GM18508 (cell line): Measurements from ENCODE around the gene C1orf226.
A peak's percentile ranks its signal among the peaks of the same experiment; 100 is the strongest.
"Not testable (repeated sequence)": the region's sequence is repeated elsewhere in the genome, so short reads cannot be mapped to it uniquely, and the experiment has no call there.

Experiments used
- ATAC-seq: cut with Tn5 transposase; IDR thresholded peaks from one replicate; pipeline ENCODE4 v1.9.1; 2021; ENCODE audit warnings: moderate number of reproducible peaks; ENCODE audit not compliant: insufficient read depth, unreplicated experiment

Gene C1orf226, protein sequence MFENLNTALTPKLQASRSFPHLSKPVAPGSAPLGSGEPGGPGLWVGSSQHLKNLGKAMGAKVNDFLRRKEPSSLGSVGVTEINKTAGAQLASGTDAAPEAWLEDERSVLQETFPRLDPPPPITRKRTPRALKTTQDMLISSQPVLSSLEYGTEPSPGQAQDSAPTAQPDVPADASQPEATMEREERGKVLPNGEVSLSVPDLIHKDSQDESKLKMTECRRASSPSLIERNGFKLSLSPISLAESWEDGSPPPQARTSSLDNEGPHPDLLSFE

GRCh38 chr1:162381383-162381782 lies at the start of gene C1orf226:
TSS of gene C1orf226 (plus strand) at chr1:162381728. CDS start at chr1:162381902, 174 bp downstream.
- no peak for ATAC-seq

DNA sequence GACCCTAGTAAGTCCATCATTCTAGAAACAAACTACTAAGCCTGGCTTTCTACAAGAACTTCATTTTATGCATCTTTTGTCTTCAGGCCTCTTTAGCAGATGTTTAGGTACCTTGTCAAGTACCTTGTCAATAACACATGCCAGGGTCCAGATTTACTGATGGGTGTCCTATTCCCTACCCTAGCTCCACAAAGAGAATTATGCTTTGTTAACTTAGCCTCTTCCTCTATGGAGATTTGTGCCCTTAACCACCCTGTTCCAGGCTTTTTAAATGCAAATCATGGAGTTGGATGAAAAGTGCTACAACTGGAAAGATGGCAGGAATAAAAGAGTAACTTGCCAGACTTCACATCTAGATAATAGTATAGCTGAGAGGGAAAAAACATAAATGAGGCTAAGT lies 47.5 kb upstream of the C1orf226 start:
- no peak for ATAC-seq

GRCh38 chr1:162335126-162335525 lies 46.4 kb upstream of the C1orf226 start:
- no peak for ATAC-seq

- ATAC-seq = no peak
Observed at GRCh38 chr1:162336621-162337285, 44.8 kb upstream of the C1orf226 start.

- no peak for ATAC-seq
Observed at GRCh38 chr1:162342452-162342983, 39.0 kb upstream of the C1orf226 start.

DNA sequence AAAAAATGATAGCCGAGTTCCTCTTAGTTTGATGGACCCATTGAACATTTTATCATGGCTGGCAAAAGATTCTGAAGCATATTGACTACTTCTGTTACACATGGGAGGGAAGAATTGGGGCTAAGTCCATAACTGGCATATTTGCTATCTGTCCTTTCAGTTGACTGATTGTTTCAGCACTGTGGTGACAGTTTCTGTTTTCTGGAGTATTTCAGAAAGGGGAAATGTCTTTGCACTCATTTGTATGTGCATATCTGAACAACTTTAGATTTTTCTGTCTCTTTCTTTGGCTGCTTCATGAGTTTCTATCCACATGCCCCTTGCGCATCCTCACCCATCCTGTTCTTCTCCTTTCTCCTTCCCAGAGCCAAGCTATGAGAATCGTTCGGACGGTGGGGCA lies 38.1 kb upstream of the C1orf226 start:
- no peak for ATAC-seq

GRCh38 chr1:162347281-162347680 lies 34.2 kb upstream of the C1orf226 start:
- no peak for ATAC-seq

GRCh38 chr1:162349635-162350330 lies 31.7 kb upstream of the C1orf226 start:
- ATAC-seq = no peak

GRCh38 chr1:162351246-162351842 lies 30.2 kb upstream of the C1orf226 start:
- ATAC-seq = no peak

DNA sequence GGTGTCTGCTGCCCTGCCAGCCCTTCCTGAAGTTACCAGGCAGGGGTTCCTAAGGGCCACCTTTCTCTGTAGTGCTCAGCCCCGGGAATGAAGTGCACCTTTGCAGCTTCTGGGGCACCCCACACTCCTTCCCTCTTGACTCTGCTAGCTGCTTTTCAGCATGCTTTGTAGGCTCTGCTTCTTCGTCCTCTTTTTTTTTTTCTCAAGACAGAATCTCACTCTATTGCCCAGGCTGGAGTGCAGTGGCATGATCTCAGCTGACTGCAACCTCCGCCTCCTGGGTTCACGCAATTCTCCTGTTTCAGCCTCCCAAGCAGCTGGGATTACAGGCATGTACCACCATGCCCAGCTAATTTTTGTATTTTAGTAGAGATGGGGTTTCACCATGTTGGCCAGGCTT lies 29.7 kb upstream of the C1orf226 start:
- ATAC-seq = not testable (repeated sequence)

DNA sequence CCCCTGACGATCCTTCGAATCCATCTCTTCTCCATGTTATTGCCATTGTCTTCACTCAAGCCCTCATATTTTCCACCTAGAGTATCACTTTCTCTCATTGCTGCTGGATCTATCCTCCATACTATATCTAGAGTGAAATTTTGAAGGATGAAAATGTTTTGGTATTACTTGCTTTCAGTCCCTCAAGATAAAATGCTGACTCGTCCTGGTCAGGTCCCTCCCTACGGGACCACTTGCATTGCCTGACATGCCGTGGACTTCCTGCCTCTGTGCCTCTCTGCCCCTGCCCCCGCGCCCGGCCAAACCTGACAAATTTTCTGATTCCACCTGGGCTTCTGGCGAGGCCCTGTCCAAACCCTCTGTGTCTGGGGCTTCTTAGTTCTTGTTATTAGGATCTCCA lies 28.4 kb upstream of the C1orf226 start:
- no peak for ATAC-seq

DNA sequence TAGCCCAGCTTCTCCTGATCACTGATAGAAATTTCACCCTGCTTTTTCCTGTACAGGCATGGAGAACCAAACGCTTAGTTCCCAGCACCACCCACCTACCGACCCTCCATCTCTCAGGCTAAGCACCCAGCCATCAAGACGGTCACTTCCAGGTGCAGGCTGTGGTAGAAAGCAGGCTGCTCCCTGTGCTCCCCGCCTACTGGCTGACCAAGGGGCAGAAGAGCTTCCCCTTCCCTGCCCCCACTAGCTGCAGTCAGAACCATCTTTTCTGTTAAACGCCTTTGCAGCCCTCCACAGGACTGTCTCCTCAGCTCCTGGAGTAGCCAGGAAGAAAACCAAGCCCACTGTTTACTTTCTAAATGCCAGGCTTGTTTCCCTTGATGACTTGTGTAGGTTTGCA lies 27.8 kb upstream of the C1orf226 start:
- no peak for ATAC-seq

- no peak for ATAC-seq
Observed at GRCh38 chr1:162357681-162358266, 23.8 kb upstream of the C1orf226 start.

- no peak for ATAC-seq
Observed at GRCh38 chr1:162358928-162359327, 22.6 kb upstream of the C1orf226 start.

GRCh38 chr1:162359523-162360236 lies 21.8 kb upstream of the C1orf226 start:
- ATAC-seq = no peak

- ATAC-seq = no peak
Observed at GRCh38 chr1:162360237-162360873, 21.2 kb upstream of the C1orf226 start.

DNA sequence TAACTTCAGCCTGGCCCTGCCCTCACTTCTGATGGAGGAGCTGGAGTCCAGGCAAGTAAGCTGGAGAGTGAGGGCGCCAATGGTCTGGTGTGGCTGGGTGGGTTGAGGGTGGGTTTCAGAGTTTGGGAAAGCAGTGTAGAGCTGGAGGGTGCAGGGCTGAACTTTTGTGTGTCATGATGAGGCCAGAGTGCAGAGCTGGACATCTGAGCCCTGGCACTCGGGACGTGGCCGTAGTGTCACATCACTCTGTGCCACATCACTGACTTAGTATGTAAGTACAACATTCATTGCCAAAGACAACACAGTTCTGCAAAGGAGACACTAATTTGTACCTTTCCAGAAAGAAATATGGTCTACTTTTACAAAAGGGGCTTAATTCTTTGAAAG lies 20.7 kb upstream of the C1orf226 start:
- ATAC-seq = no peak

GRCh38 chr1:162361349-162361748 lies 20.2 kb upstream of the C1orf226 start:
- peak; percentile 27 for ATAC-seq

DNA sequence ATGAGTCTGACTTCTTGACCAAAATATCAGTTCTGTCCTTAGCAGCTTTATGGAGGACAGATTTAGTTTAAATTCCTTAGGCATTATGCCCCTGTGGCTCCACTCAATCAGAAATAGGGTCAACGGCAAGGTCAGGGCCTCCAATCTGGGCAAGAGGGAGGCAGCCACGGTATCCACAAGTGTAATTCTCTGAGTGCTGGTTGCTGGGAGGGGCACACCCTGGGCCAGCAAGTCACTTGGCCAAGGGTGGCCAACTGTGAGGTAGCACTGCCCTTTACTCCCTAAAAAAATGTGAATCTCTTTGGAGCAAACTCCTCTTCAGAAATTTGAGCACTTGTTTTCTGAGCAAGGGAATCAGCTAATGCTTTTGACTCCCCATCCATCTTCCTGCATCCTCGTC lies 17.7 kb upstream of the C1orf226 start:
- ATAC-seq = no peak
